Neuronal stem cell (in vitro differentiated cells): ENCODE results near the gene SYT9.

ENCODE experiments used
- DNase-seq: peaks from one replicate; pipeline ENCODE4 v3.0.0-alpha.2; 2013; ENCODE audit warnings: low spot score
- H2AFZ ChIP-seq: one replicate; pipeline ENCODE4 v1.6.1; 2013; ENCODE audit warnings: mild to moderate bottlenecking, low read length, inconsistent platforms
- H2AK5ac ChIP-seq: 2 replicates; pipeline ENCODE4 v1.6.1; 2013; ENCODE audit warnings: low read depth, mild to moderate bottlenecking, inconsistent platforms, low read length, moderate library complexity, mixed read lengths
- H2BK120ac ChIP-seq: 2 replicates; pipeline ENCODE4 v1.6.1; 2013; ENCODE audit warnings: low read depth, mild to moderate bottlenecking, inconsistent platforms, low read length, moderate library complexity, mixed read lengths
- H2BK12ac ChIP-seq: one replicate; pipeline ENCODE4 v1.6.1; 2013; ENCODE audit warnings: low read length, inconsistent platforms
- H2BK15ac ChIP-seq: 2 replicates; pipeline ENCODE4 v1.6.1; 2013; ENCODE audit warnings: mild to moderate bottlenecking, low read length, inconsistent platforms, mixed read lengths
- H2BK5ac ChIP-seq: one replicate; pipeline ENCODE4 v1.6.1; 2013; ENCODE audit warnings: inconsistent platforms, mild to moderate bottlenecking, low read length, moderate library complexity
- H3K14ac ChIP-seq: one replicate; pipeline ENCODE4 v1.6.1; 2013; ENCODE audit warnings: low read length, inconsistent platforms
- H3K18ac ChIP-seq: 2 replicates; pipeline ENCODE4 v1.6.1; 2013; ENCODE audit warnings: low read length, inconsistent platforms
- H3K23ac ChIP-seq: 2 replicates; pipeline ENCODE4 v1.6.1; 2013; ENCODE audit warnings: low read depth, mild to moderate bottlenecking, mixed read lengths, low read length, inconsistent platforms; ENCODE audit not compliant: poor library complexity
- H3K27ac ChIP-seq: replicated peaks from 3 replicates; pipeline ENCODE4 v1.5.1; 2013; ENCODE audit warnings: low read length, inconsistent platforms
- H3K27me3 ChIP-seq, 3 experiments: 2 replicates each; pipeline ENCODE4 v1.6.1; 2013; ENCODE audit warnings: low read length in 3 of 3, mild to moderate bottlenecking in 2 of 3, inconsistent platforms in 1 of 3, low read depth in 1 of 3, mixed read lengths in 1 of 3, moderate library complexity in 1 of 3; ENCODE audit not compliant: control insufficient read depth in 3 of 3, insufficient read depth in 3 of 3
- H3K36me3 ChIP-seq, 2 donors: replicated peaks in 1 of 2; 2 replicates each; pipeline ENCODE4 v1.6.1; 2013; ENCODE audit warnings: low read length in 2 of 2; ENCODE audit not compliant: control insufficient read depth in 2 of 2, insufficient read depth in 2 of 2
- H3K4ac ChIP-seq: 2 replicates; pipeline ENCODE4 v1.6.1; 2013; ENCODE audit warnings: inconsistent platforms, mild to moderate bottlenecking, low read length, moderate library complexity
- H3K4me1 ChIP-seq, 2 donors: 1 replicate in 1 of 2; 2 replicates in 1 of 2; pipeline ENCODE4 v1.6.1; 2013; ENCODE audit warnings: low read length in 2 of 2, low read depth in 1 of 2; ENCODE audit not compliant: control insufficient read depth in 2 of 2, insufficient read depth in 1 of 2
- H3K4me2 ChIP-seq: one replicate; pipeline ENCODE4 v1.6.1; 2013; ENCODE audit warnings: mild to moderate bottlenecking, low read length, inconsistent platforms; ENCODE audit not compliant: insufficient read depth, poor library complexity, severe bottlenecking
- H3K4me3 ChIP-seq, 2 donors: 2 replicates each; pipeline ENCODE4 v1.5.1; 2013; ENCODE audit warnings: low read length in 2 of 2, mild to moderate bottlenecking in 2 of 2, inconsistent platforms in 1 of 2, moderate library complexity in 1 of 2
- H3K79me1 ChIP-seq: one replicate; pipeline ENCODE4 v1.6.1; 2013; ENCODE audit warnings: low read depth, mild to moderate bottlenecking, inconsistent platforms, low read length, moderate library complexity
- H3K9ac ChIP-seq: one replicate; pipeline ENCODE4 v1.6.1; 2013; ENCODE audit warnings: mild to moderate bottlenecking, low read depth, low read length, inconsistent platforms; ENCODE audit not compliant: poor library complexity
- H3K9me3 ChIP-seq, 2 donors: replicated peaks in 1 of 2; 2 replicates each; pipeline versions ENCODE3 to v1.6.1; 2013; ENCODE audit warnings: low read length in 2 of 2, mild to moderate bottlenecking in 2 of 2, inconsistent platforms in 1 of 2, low read depth in 1 of 2, mixed read lengths in 1 of 2, moderate library complexity in 1 of 2; ENCODE audit not compliant: control insufficient read depth in 2 of 2, insufficient read depth in 1 of 2
- H4K8ac ChIP-seq: one replicate; pipeline ENCODE4 v1.6.1; 2013; ENCODE audit warnings: low read depth, mild to moderate bottlenecking, inconsistent platforms, low read length, moderate library complexity
- H4K91ac ChIP-seq: one replicate; pipeline ENCODE4 v1.6.1; 2013; ENCODE audit warnings: low read length, low read depth, mild to moderate bottlenecking, inconsistent platforms; ENCODE audit not compliant: poor library complexity
- WGBS, 2 donors: extraction: QIAGEN DNeasy Blood & Tissue Kit; methylation state at CpG; one replicate each; pipeline ENCODE4 v1.1.7; 2013; ENCODE audit warnings: missing lambda C conversion rate in 2 of 2, mixed read lengths in 1 of 2; ENCODE audit not compliant: insufficient read length in 2 of 2, insufficient replicate concordance in 1 of 2; ENCODE audit errors: extremely low coverage in 2 of 2; 5-methylcytosine and 5-hydroxymethylcytosine counted together

SYT9 gene

GRCh38 chr11:7381937-7382336 lies 130.2 kb downstream of the SYT9 start:
- no peak overlapping the region for H2BK12ac ChIP-seq
- H3K4ac ChIP-seq, result no peak overlapping the region
- H3K4me2 ChIP-seq, result no peak overlapping the region
- peaks cover 0 to 2% of the 10 kb centered on the region in 2 donors for H3K4me1 ChIP-seq
- no peak overlapping the region for H2BK15ac ChIP-seq
- no peak overlapping the region for H2AK5ac ChIP-seq
- H3K27ac ChIP-seq, result no peak overlapping the region
- H3K23ac ChIP-seq, result no peak overlapping the region
- DNase-seq, result no peak
- no peaks in the 10 kb centered on the region for H3K36me3 ChIP-seq
- no peak overlapping the region for H3K4me3 ChIP-seq
- H3K27me3 ChIP-seq, result no peaks in the 10 kb centered on the region
- no peaks in the 10 kb centered on the region for H3K79me1 ChIP-seq
- H4K8ac ChIP-seq, result no peak overlapping the region
- no peak overlapping the region for H4K91ac ChIP-seq
- no peak overlapping the region for H3K18ac ChIP-seq
- H2AFZ ChIP-seq, result no peak overlapping the region
- no peaks in the 10 kb centered on the region for H3K9me3 ChIP-seq
- no CpG with 5 or more reads among the region's 2 CpGs for WGBS, 2 donors
- H2BK120ac ChIP-seq, result no peak overlapping the region
- no peak overlapping the region for H3K9ac ChIP-seq
- H2BK5ac ChIP-seq, result no peak overlapping the region
- no peak overlapping the region for H3K14ac ChIP-seq

GRCh38 chr11:7383406-7383805 lies 131.7 kb downstream of the SYT9 start:
- H2BK5ac ChIP-seq, result no peak overlapping the region

GRCh38 chr11:7384691-7385090 lies 133.0 kb downstream of the SYT9 start:
- Histone ChIP-seq H3K9ac (no peak overlapping the region), H3K14ac (no peak overlapping the region), H2BK120ac (no peak overlapping the region), H2AFZ (no peak overlapping the region), H3K36me3 (no peaks in the 10 kb centered on the region), H3K4me3 (no peak overlapping the region), H3K4me2 (no peak overlapping the region), H4K8ac (no peak overlapping the region), H2AK5ac (no peak overlapping the region), H4K91ac (no peak overlapping the region), H3K4me1 (no peaks in the 10 kb centered on the region), H2BK12ac (no peak overlapping the region), H2BK5ac (no peak overlapping the region), H3K27me3 (no peaks in the 10 kb centered on the region), H3K27ac (no peak overlapping the region), H2BK15ac (no peak overlapping the region), H3K23ac (no peak overlapping the region), H3K9me3 (no peaks in the 10 kb centered on the region), H3K79me1 (no peaks in the 10 kb centered on the region), H3K18ac (no peak overlapping the region), H3K4ac (no peak overlapping the region)
- no peak for DNase-seq

More at GRCh38 chr11:7383406-7383805, 131.7 kb downstream of the SYT9 start:
- no peak overlapping the region for H3K27ac ChIP-seq
- H3K4ac ChIP-seq, result no peak overlapping the region
- no peak overlapping the region for H2AFZ ChIP-seq
- no peaks in the 10 kb centered on the region for H3K27me3 ChIP-seq
- no peaks in the 10 kb centered on the region for H3K4me1 ChIP-seq
- H3K79me1 ChIP-seq, result no peaks in the 10 kb centered on the region
- no peak overlapping the region for H2BK15ac ChIP-seq
- no peaks in the 10 kb centered on the region for H3K36me3 ChIP-seq
- H4K91ac ChIP-seq, result no peak overlapping the region
- no peak overlapping the region for H3K18ac ChIP-seq
- H4K8ac ChIP-seq, result no peak overlapping the region
- H3K4me3 ChIP-seq, result no peak overlapping the region
- DNase-seq, result no peak
- H3K9ac ChIP-seq, result no peak overlapping the region
- no peak overlapping the region for H2AK5ac ChIP-seq
- no peak overlapping the region for H2BK120ac ChIP-seq
- H3K4me2 ChIP-seq, result no peak overlapping the region
- no peak overlapping the region for H3K14ac ChIP-seq
- no peak overlapping the region for H3K23ac ChIP-seq
- no peak overlapping the region for H2BK12ac ChIP-seq
- no peaks in the 10 kb centered on the region for H3K9me3 ChIP-seq
- no CpG with 5 or more reads among the region's 4 CpGs for WGBS, 2 donors

GRCh38 chr11:7385532-7385931 lies 133.8 kb downstream of the SYT9 start:
- no peak overlapping the region for H3K4me3 ChIP-seq
- no peak overlapping the region for H4K91ac ChIP-seq
- no peak overlapping the region for H3K4me2 ChIP-seq
- no peak overlapping the region for H3K9ac ChIP-seq
- H3K4me1 ChIP-seq, result no peaks in the 10 kb centered on the region
- no peak overlapping the region for H2BK120ac ChIP-seq
- DNase-seq, result no peak
- no peak overlapping the region for H2BK15ac ChIP-seq
- no peak overlapping the region for H3K4ac ChIP-seq
- no peak overlapping the region for H3K18ac ChIP-seq
- H3K23ac ChIP-seq, result no peak overlapping the region
- H3K36me3 ChIP-seq, result no peaks in the 10 kb centered on the region
- H3K9me3 ChIP-seq, result no peaks in the 10 kb centered on the region
- no peak overlapping the region for H2BK5ac ChIP-seq
- no peak overlapping the region for H2AK5ac ChIP-seq
- H3K27ac ChIP-seq, result no peak overlapping the region
- no peak overlapping the region for H3K14ac ChIP-seq
- no peaks in the 10 kb centered on the region for H3K79me1 ChIP-seq
- H4K8ac ChIP-seq, result no peak overlapping the region
- H2AFZ ChIP-seq, result no peak overlapping the region
- no peak overlapping the region for H2BK12ac ChIP-seq
- no CpG with 5 or more reads among the region's 1 CpG for WGBS, 2 donors
- H3K27me3 ChIP-seq, result no peaks in the 10 kb centered on the region
